Testis (tissue), 3 donors: ENCODE results near the gene CUBN. TPM values are rescaled to one million over a fixed set of nuclear protein-coding genes. Genes with fewer than 3 reads are reported as not detected.

Experiments used
- DNase-seq: peaks from one replicate; pipeline ENCODE4 v3.0.0-alpha.2; 2019
- H3K27ac ChIP-seq, 2 donors: fragments of 200-600 bp; sonication (generic); one replicate each; pipeline ENCODE4 v1.5.1; 2019
- H3K27me3 ChIP-seq: fragments of 200-600 bp; sonication (generic); one replicate; pipeline ENCODE4 v1.5.1; 2019
- H3K36me3 ChIP-seq: fragments of 200-600 bp; sonication (generic); one replicate; pipeline ENCODE4 v1.5.1; 2017; ENCODE audit warnings: low read depth; ENCODE audit errors: missing control alignments
- H3K4me1 ChIP-seq: fragments of 200-600 bp; sonication (generic); one replicate; pipeline ENCODE4 v1.5.1; 2019
- H3K4me3 ChIP-seq, 2 donors: fragments of 200-600 bp; sonication (generic); one replicate each; pipeline ENCODE4 v1.5.1; 2017 to 2019
- H3K9me3 ChIP-seq: fragments of 200-600 bp; sonication (generic); one replicate; pipeline ENCODE4 v1.5.1; 2017
- POLR2A ChIP-seq: fragments of 450-650 bp; IDR thresholded peaks from one replicate; pipeline ENCODE4 v1.6.1; 2017; ENCODE audit warnings: antibody characterized with exemption, mild to moderate bottlenecking, moderate library complexity
- WGBS, 2 donors: methylation state at CpG; one replicate each; pipeline ENCODE4 v1.1.5; 2018; 5-methylcytosine and 5-hydroxymethylcytosine counted together
- intact Hi-C: fragments of 100-400 bp; cut with DNase I; formaldehyde crosslinking; loops from one replicate; pipeline ENCODE4 v1.15.1; 2023; ENCODE audit warnings: low total_unique reads
- polyA plus RNA-seq: library from polyadenylated mRNA; stranded (reverse); fragments of 350-450 nt; fragmentation: Illumina TruSeq; extraction: RNeasy Lipid Tissue Mini Kit (QIAGEN cat#74804); gene quantifications from one replicate; pipeline ENCODE4 v1.2.3, GENCODE V29; 2014; ENCODE audit warnings: low read depth, low replicate concordance; ENCODE audit not compliant: insufficient read depth
- total RNA-seq, 2 donors: library from RNA; depleted of rRNA; stranded (reverse); fragments of >200 nt; gene quantifications; one replicate each; pipeline ENCODE4 v1.2.3, GENCODE V29; 2016
- TF ChIP-seq, protein P1 (sequence below), 3 experiments: fragments of 450-650 bp in 2 of 3; fragments of 200-600 bp in 1 of 3; sonication (generic) in 1 of 3; IDR thresholded peaks; one replicate each; pipeline ENCODE4 v1.5.1; 2016 to 2019; ENCODE audit warnings: antibody characterized with exemption in 3 of 3, mild to moderate bottlenecking in 2 of 3, moderate library complexity in 1 of 3

Gene CUBN
- total and polyA plus RNA-seq, 3 donors from 2014 or later: 11.0 to 39.3 (median 19.2) TPM

GRCh38 chr10:17064435-17064834 is 65.2 kb downstream of the CUBN start:
- Histone ChIP-seq H3K36me3 (no peaks in the 10 kb centered on the region), H3K4me1 (peaks cover 6% of the 10 kb centered on the region), H3K4me3 (no peak overlapping the region), H3K27me3 (no peaks in the 10 kb centered on the region), H3K27ac (no peak overlapping the region), H3K9me3 (no peaks in the 10 kb centered on the region)
- WGBS, 2 donors: 90 to 94% methylated on average over 2 of the region's 2 CpGs
- TF ChIP-seq, protein P1, sequence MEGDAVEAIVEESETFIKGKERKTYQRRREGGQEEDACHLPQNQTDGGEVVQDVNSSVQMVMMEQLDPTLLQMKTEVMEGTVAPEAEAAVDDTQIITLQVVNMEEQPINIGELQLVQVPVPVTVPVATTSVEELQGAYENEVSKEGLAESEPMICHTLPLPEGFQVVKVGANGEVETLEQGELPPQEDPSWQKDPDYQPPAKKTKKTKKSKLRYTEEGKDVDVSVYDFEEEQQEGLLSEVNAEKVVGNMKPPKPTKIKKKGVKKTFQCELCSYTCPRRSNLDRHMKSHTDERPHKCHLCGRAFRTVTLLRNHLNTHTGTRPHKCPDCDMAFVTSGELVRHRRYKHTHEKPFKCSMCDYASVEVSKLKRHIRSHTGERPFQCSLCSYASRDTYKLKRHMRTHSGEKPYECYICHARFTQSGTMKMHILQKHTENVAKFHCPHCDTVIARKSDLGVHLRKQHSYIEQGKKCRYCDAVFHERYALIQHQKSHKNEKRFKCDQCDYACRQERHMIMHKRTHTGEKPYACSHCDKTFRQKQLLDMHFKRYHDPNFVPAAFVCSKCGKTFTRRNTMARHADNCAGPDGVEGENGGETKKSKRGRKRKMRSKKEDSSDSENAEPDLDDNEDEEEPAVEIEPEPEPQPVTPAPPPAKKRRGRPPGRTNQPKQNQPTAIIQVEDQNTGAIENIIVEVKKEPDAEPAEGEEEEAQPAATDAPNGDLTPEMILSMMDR (IDR thresholded peaks at IDR 0.05): no peak
- no peak for TF ChIP-seq POLR2A
- intact Hi-C loops: no loop called here
- DNase-seq: no peak

DNA sequence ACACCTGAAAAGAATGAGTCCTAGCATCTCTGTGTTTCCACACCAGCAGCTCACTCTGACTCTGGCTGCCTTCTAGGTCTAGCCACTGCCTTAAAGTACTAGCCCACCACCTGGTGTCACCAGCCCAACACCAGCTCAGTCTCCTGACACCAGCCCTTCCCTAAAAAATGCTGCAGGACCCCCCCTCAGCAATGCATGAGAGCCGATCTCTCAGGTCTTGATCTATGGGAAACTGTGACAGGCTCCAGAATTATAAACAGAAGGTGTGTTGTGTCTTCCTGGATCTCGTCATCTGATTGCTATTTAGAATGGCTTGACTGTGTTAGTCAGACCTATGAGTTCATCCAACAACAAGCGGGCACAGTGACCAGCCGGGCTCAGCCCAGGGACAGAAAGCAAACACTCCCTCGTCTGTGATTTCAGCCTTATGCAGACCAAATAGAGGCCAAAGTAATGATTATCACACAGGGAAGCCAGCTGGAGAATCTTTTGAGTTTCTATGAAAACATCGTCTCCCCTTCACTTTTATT is 66.6 kb downstream of the CUBN start:
- no peaks in the 10 kb centered on the region for H3K27me3 ChIP-seq
- no peak for TF ChIP-seq POLR2A
- TF ChIP-seq, protein P1 (IDR thresholded peaks at IDR 0.05): no peak
- peaks cover 6% of the 10 kb centered on the region for H3K4me1 ChIP-seq
- H3K36me3 ChIP-seq: no peaks in the 10 kb centered on the region
- WGBS, 2 donors: 45 to 63% methylated on average over 6 of the region's 6 CpGs
- no peak overlapping the region for H3K4me3 ChIP-seq
- peak; percentile 58 for DNase-seq
- intact Hi-C loops: no loop called here
- no peak overlapping the region for H3K27ac ChIP-seq
- H3K9me3 ChIP-seq: no peaks in the 10 kb centered on the region

- H3K4me1 ChIP-seq: peaks cover 6% of the 10 kb centered on the region
- H3K9me3 ChIP-seq: no peaks in the 10 kb centered on the region
- H3K36me3 ChIP-seq: no peaks in the 10 kb centered on the region
- TF ChIP-seq, protein P1 (IDR thresholded peaks at IDR 0.05): no peak
- TF ChIP-seq POLR2A: no peak
- no peak for DNase-seq
- no peak overlapping the region for H3K4me3 ChIP-seq
- WGBS, 2 donors: 52 to 58% methylated on average over 2 of the region's 2 CpGs
- H3K27me3 ChIP-seq: no peaks in the 10 kb centered on the region
- intact Hi-C loops: no loop called here
- H3K27ac ChIP-seq: no peak overlapping the region
These were observed 67.1 kb downstream of the CUBN start for GRCh38 chr10:17062493-17062892.

- H3K27ac ChIP-seq: no peak overlapping the region
- TF ChIP-seq, protein P1 (IDR thresholded peaks at IDR 0.05): no peak
- TF ChIP-seq POLR2A: no peak
- WGBS, 2 donors: 81 to 90% methylated on average over 7 of the region's 7 CpGs
- no peak for DNase-seq
- intact Hi-C loops: no loop called here
- H3K9me3 ChIP-seq: no peaks in the 10 kb centered on the region
- H3K36me3 ChIP-seq: no peaks in the 10 kb centered on the region
- no peaks in the 10 kb centered on the region for H3K27me3 ChIP-seq
- no peak overlapping the region for H3K4me3 ChIP-seq
- peaks cover 6% of the 10 kb centered on the region for H3K4me1 ChIP-seq
These were observed 67.6 kb downstream of the CUBN start for GRCh38 chr10:17062009-17062408.

GRCh38 chr10:17061418-17061817 is 68.2 kb downstream of the CUBN start:
- no peak overlapping the region for H3K27ac ChIP-seq
- peaks cover 6% of the 10 kb centered on the region for H3K4me1 ChIP-seq
- no peaks in the 10 kb centered on the region for H3K36me3 ChIP-seq
- no peak for TF ChIP-seq POLR2A
- TF ChIP-seq, protein P1 (IDR thresholded peaks at IDR 0.05): no peak
- DNase-seq: no peak
- no peaks in the 10 kb centered on the region for H3K27me3 ChIP-seq
- no peak overlapping the region for H3K4me3 ChIP-seq
- intact Hi-C loops: no loop called here
- WGBS, 2 donors: 76 to 84% methylated on average over 2 of the region's 2 CpGs
- no peaks in the 10 kb centered on the region for H3K9me3 ChIP-seq
